Kidney (tissue), 14 donors: ENCODE results near the gene CBLB. TPM values are rescaled to one million over a fixed set of nuclear protein-coding genes. Genes with fewer than 3 reads are reported as not detected.

Experiments used
- DNase-seq, 5 donors: peaks; one replicate each; pipeline ENCODE4 v3.0.0-alpha.2; 2013 to 2020
- FAIRE-seq: peaks from 2 replicates; lab custom pipeline; 2012; peaks lifted over from hg19 to GRCh38; lab: Jason Lieb, UNC
- H3K27ac ChIP-seq, 2 donors: one replicate each; pipeline ENCODE4 v1.7.0; 2013; ENCODE audit warnings: low read depth in 2 of 2, low read length in 2 of 2, inconsistent platforms in 1 of 2
- H3K27me3 ChIP-seq: one replicate; pipeline ENCODE4 v1.7.1; 2013; ENCODE audit warnings: low read length, inconsistent platforms; ENCODE audit not compliant: control insufficient read depth, insufficient read depth
- H3K36me3 ChIP-seq, 3 donors: one replicate each; pipeline versions ENCODE4 v1.7.0 to v1.7.1; 2013; ENCODE audit warnings: low read length in 3 of 3, control low read depth in 1 of 3, inconsistent platforms in 1 of 3; ENCODE audit not compliant: insufficient read depth in 3 of 3, control insufficient read depth in 2 of 3
- H3K4me1 ChIP-seq, 3 donors: one replicate each; pipeline versions ENCODE4 v1.7.0 to v1.7.1; 2013; ENCODE audit warnings: low read length in 3 of 3, inconsistent platforms in 1 of 3, low read depth in 1 of 3; ENCODE audit not compliant: control insufficient read depth in 2 of 3, insufficient read depth in 2 of 3
- H3K4me3 ChIP-seq, 3 donors: one replicate each; pipeline versions ENCODE4 v1.7.0 to v1.8.1; 2013; ENCODE audit warnings: low read length in 3 of 3, control low read depth in 1 of 3, inconsistent platforms in 1 of 3
- H3K9ac ChIP-seq, 3 donors: one replicate each; pipeline versions ENCODE4 v1.7.0 to v1.7.1; 2013; ENCODE audit warnings: low read length in 3 of 3, control low read depth in 1 of 3, inconsistent platforms in 1 of 3
- H3K9me3 ChIP-seq, 3 donors: one replicate each; pipeline versions ENCODE4 v1.7.0 to v1.7.1; 2013; ENCODE audit warnings: low read length in 3 of 3, control low read depth in 1 of 3, inconsistent platforms in 1 of 3; ENCODE audit not compliant: control insufficient read depth in 2 of 3, insufficient read depth in 1 of 3
- CTCF ChIP-seq: IDR thresholded peaks from 3 replicates; pipeline ENCODE4 v1.5.1; 2012; ENCODE audit warnings: mild to moderate bottlenecking, moderate library complexity, borderline replicate concordance; ENCODE audit not compliant: insufficient read depth; ENCODE audit errors: extremely low read depth
- intact Hi-C: fragments of 100-400 bp; cut with DNase I; formaldehyde crosslinking; loops from one replicate; pipeline ENCODE4 v1.11.1; 2022
- polyA plus RNA-seq: library from polyadenylated mRNA; stranded (reverse); fragments of 350-450 nt; fragmentation: Illumina TruSeq; extraction: RNeasy Lipid Tissue Mini Kit (QIAGEN cat#74804); gene quantifications from one replicate; pipeline ENCODE4 v1.2.3, GENCODE V29; 2014; ENCODE audit warnings: low read depth, low replicate concordance; ENCODE audit not compliant: insufficient read depth
- total RNA-seq: library from RNA; stranded (reverse); fragmentation: NEBNext Ultra II Directional; extraction: Animal tissue kit (Norgen Biotek cat#: 25700); gene quantifications from one replicate; pipeline ENCODE4 v1.2.1, GENCODE V29; 2021
- donor health status: control.
- donor health status: control.
- donor health status: control.
- donor health status: control.
- donor health status: control.
- donor health status: DM: yes; HTN: yes; CAD: no.
- donor health status: Normal renal cell carcinoma (clear cell type).

CBLB gene
- total and polyA plus RNA-seq, 2 donors from 2014 or later = 7.7 to 48.4 TPM

GRCh38 chr3:105876780-105877327 lies 8.0 kb upstream of the CBLB start:
- Histone ChIP-seq H3K9ac (no peak overlapping the region), H3K36me3 (no peaks in the 10 kb centered on the region), H3K27me3 (no peaks in the 10 kb centered on the region), H3K4me1 (no peaks in the 10 kb centered on the region), H3K27ac (no peak overlapping the region), H3K9me3 (no peaks in the 10 kb centered on the region), H3K4me3 (no peak overlapping the region)
- FAIRE-seq (no peak), DNase-seq (peak in 1 of 5 donors; percentile 9)
- intact Hi-C loops = no loop called here
- no peak for TF ChIP-seq CTCF

- intact Hi-C loops = no loop called here
- Histone ChIP-seq H3K27me3 (no peaks in the 10 kb centered on the region), H3K36me3 (no peaks in the 10 kb centered on the region), H3K4me1 (peaks cover 0 to 7% (median 0%) of the 10 kb centered on the region in 3 donors), H3K4me3 (peak overlapping the region; percentile 80 to 91 (median 86)), H3K9me3 (no peaks in the 10 kb centered on the region), H3K9ac (peak overlapping the region; percentile 28 to 88 (median 62)), H3K27ac (peak overlapping the region; percentile 79 to 92)
- DNase-seq (no peak), FAIRE-seq (no peak)
- TF ChIP-seq CTCF = no peak
These were observed 1.3 kb upstream of the CBLB start for GRCh38 chr3:105869861-105870755.

- no peaks in the 10 kb centered on the region for H3K36me3 ChIP-seq
- DNase-seq (no peak), FAIRE-seq (no peak)
- H3K9me3 ChIP-seq = no peaks in the 10 kb centered on the region
- H3K27ac ChIP-seq = peak overlapping the region; percentile 79 to 92
- peak overlapping the region; percentile 28 to 88 (median 62) for H3K9ac ChIP-seq
- intact Hi-C loops = no loop called here
- TF ChIP-seq CTCF = no peak
- H3K27me3 ChIP-seq = no peaks in the 10 kb centered on the region
- H3K4me1 ChIP-seq = peaks cover 0 to 7% (median 0%) of the 10 kb centered on the region in 3 donors
- H3K4me3 ChIP-seq = peak overlapping the region; percentile 80 to 91 (median 86)
These were observed 670 bp upstream of the CBLB start for GRCh38 chr3:105869531-105869833.
